Type B pancreatic cell (in vitro differentiated cells): ENCODE measurements around the gene PI4KA. TPM values are rescaled to one million over a fixed set of nuclear protein-coding genes. Genes with fewer than 3 reads are reported as not detected.

Experiments
- DNase-seq: peaks from one replicate; pipeline ENCODE4 v3.0.0; 2021; ENCODE audit warnings: mixed read lengths; ENCODE audit not compliant: unreplicated experiment; ENCODE audit errors: extremely low spot score
- H3K27ac Mint-ChIP-seq: 2 replicates; pipeline ENCODE4 v1.8.0; 2021; ENCODE audit warnings: mild to moderate bottlenecking, mixed read lengths
- H3K27me3 Mint-ChIP-seq: 2 replicates; pipeline ENCODE4 v1.8.0; 2021; ENCODE audit warnings: mixed read lengths
- H3K36me3 Mint-ChIP-seq: 2 replicates; pipeline ENCODE4 v1.8.0; 2021; ENCODE audit warnings: mixed read lengths
- H3K4me1 Mint-ChIP-seq: one replicate; pipeline ENCODE4 v1.8.0; 2021; ENCODE audit warnings: mixed read lengths; ENCODE audit not compliant: unreplicated experiment
- H3K4me3 Mint-ChIP-seq: 2 replicates; pipeline ENCODE4 v1.8.0; 2021; ENCODE audit warnings: mild to moderate bottlenecking, mixed read lengths
- H3K9me3 Mint-ChIP-seq: 2 replicates; pipeline ENCODE4 v1.8.0; 2021; ENCODE audit warnings: mixed read lengths
- CTCF ChIP-seq: fragments of 200-600 bp; sonication (generic); conservative IDR thresholded peaks from 2 replicates; pipeline ENCODE4 v1.5.0; 2021; ENCODE audit warnings: antibody characterized with exemption, mild to moderate bottlenecking
- total RNA-seq: library from RNA; stranded (reverse); gene quantifications from 2 replicates; pipeline ENCODE4 v1.2.1, GENCODE V29; 2021; ENCODE audit warnings: low replicate concordance

PI4KA gene
- total RNA-seq, 1 donor from 2014 or later = 120 TPM

DNA sequence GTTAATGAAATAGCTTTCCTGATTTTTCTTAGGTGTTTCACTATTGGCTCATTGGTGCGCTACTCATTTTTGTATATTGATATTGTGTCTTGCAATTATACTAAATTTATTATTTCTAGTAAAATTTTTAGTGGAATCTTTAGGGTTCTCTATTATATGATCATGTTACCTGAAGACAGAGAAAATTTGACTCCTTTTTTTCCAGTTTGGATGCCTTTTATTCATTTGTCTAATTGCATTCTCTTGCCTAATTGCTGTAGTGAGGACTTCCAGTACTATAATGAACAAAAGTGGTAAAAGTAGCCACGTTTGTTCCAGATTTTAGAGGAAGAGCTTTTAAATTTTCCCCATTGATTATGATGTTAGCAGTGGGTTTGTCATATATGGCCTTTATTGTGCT lies 198.7 kb downstream of the PI4KA start:
- TF ChIP-seq CTCF = no peak
- H3K27ac Mint-ChIP-seq = no peak overlapping the region
- H3K9me3 Mint-ChIP-seq = no peaks in the 10 kb centered on the region
- H3K36me3 Mint-ChIP-seq = no peaks in the 10 kb centered on the region
- no peaks in the 10 kb centered on the region for H3K4me1 Mint-ChIP-seq
- H3K27me3 Mint-ChIP-seq = peaks cover 44% of the 10 kb centered on the region
- no peak overlapping the region for H3K4me3 Mint-ChIP-seq
- DNase-seq = no peak

DNA sequence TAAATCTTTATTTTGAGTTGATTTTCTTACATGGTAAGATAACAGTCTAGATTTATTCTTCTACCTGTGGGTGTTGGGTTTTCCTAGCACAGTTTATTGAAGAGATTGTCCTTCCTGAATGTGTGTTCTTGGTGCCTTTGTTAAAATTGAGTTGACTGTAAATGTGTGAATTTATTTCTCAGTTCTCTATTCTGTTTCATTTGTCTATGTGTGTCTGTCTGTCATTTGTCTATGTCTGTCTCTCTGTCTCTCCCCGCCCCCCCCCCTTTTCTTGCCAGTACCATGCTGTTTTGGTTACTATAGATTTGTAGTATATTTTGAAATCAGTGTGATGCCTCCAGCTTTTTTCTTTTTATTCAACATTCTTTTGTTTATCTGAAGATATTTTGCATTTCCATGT lies 199.4 kb downstream of the PI4KA start:
- TF ChIP-seq CTCF = no peak
- H3K36me3 Mint-ChIP-seq = no peaks in the 10 kb centered on the region
- no peak for DNase-seq
- H3K4me1 Mint-ChIP-seq = no peaks in the 10 kb centered on the region
- no peaks in the 10 kb centered on the region for H3K9me3 Mint-ChIP-seq
- H3K27me3 Mint-ChIP-seq = peaks cover 44% of the 10 kb centered on the region
- H3K27ac Mint-ChIP-seq = no peak overlapping the region
- no peak overlapping the region for H3K4me3 Mint-ChIP-seq

- Mint-ChIP-seq H3K4me1 (no peaks in the 10 kb centered on the region), H3K27ac (no peak overlapping the region), H3K27me3 (peaks cover 44% of the 10 kb centered on the region), H3K4me3 (no peak overlapping the region), H3K36me3 (no peaks in the 10 kb centered on the region), H3K9me3 (no peaks in the 10 kb centered on the region)
- no peak for TF ChIP-seq CTCF
- DNase-seq = no peak
Measured at GRCh38 chr22:20658433-20659222, 200.0 kb downstream of the PI4KA start.

DNA sequence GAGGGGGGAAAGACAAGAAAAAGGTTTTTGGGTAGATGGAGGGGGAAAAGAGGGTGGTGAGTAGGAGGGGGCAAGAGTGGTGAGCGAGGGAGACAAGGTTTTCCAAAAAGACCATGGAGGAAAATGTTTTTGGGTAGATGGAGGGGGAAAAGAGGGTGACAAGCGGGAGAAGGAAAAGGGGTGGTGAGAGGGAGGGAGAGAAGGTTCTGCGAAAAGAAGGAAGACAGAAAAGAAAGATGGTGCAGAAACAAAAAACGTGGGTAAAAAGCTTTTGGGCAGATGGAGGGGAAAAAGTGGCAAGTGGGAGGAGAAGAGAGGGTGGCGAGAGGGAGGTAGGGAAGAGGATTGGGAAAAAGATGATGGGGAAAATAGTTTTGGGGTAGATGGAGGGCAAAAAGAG lies 200.6 kb downstream of the PI4KA start:
- no peak for TF ChIP-seq CTCF
- peak; percentile 6 for DNase-seq
- Mint-ChIP-seq H3K36me3 (no peaks in the 10 kb centered on the region), H3K27me3 (peaks cover 44% of the 10 kb centered on the region), H3K9me3 (no peaks in the 10 kb centered on the region), H3K27ac (no peak overlapping the region), H3K4me3 (no peak overlapping the region), H3K4me1 (no peaks in the 10 kb centered on the region)

Other genes starting within 250 kb of the PI4KA start
- 5.6 and 7.1 TPM in 2 replicates for gene SERPIND1, start 84.7 kb downstream of the PI4KA start, total RNA-seq
- 19.0 and 20.4 TPM in 2 replicates for gene SNAP29, start 196 bp upstream of the PI4KA start, total RNA-seq
- 64.9 and 78.1 TPM in 2 replicates for gene CRKL, start 58.6 kb upstream of the PI4KA start, total RNA-seq
- gene AIFM3, start 108.4 kb upstream of the PI4KA start, total RNA-seq = 0.69 and 2.6 TPM in 2 replicates
- 60.3 and 102 TPM in 2 replicates for gene LZTR1, start 123.5 kb upstream of the PI4KA start, total RNA-seq
- 16.9 and 26.4 TPM in 2 replicates for gene THAP7, start 143.3 kb upstream of the PI4KA start, total RNA-seq
- 0.71 and 2.8 TPM in 2 replicates for gene P2RX6, start 156.4 kb upstream of the PI4KA start, total RNA-seq
- gene SLC7A4, start 173.8 kb upstream of the PI4KA start, total RNA-seq = 3.3 and 6.7 TPM in 2 replicates
- gene LRRC74B, start 187.1 kb upstream of the PI4KA start, total RNA-seq = 0.65 TPM in 1 of 2 replicates, not detected in the other